Keratinocyte (primary cell): ENCODE measurements around the gene NDRG3. TPM values are rescaled to one million over a fixed set of nuclear protein-coding genes. Genes with fewer than 3 reads are reported as not detected.

ENCODE experiments used
- DNase-seq: peaks from one replicate; pipeline ENCODE4 v3.0.0-alpha.2; 2011; ENCODE audit warnings: low read depth, missing footprints, low spot score
- FAIRE-seq: peaks from 2 replicates; lab custom pipeline; 2011; peaks lifted over from hg19 to GRCh38; lab: Jason Lieb, UNC
- H2AFZ ChIP-seq: 2 replicates; pipeline ENCODE4 v1.6.0; 2012; ENCODE audit warnings: low read length, control low read depth, inconsistent platforms; ENCODE audit not compliant: control insufficient read depth
- H3K27ac ChIP-seq: 2 replicates; pipeline ENCODE4 v1.5.1; 2011; ENCODE audit warnings: low read length; ENCODE audit not compliant: control insufficient read depth, insufficient read depth
- H3K27me3 ChIP-seq: 3 replicates; pipeline ENCODE4 v1.6.0; 2011; ENCODE audit warnings: low read length; ENCODE audit not compliant: control insufficient read depth, insufficient read depth; ENCODE audit errors: extremely low read depth
- H3K36me3 ChIP-seq, 2 experiments: 2 replicates in 1 of 2; 3 replicates in 1 of 2; pipeline ENCODE4 v1.5.1; 2011; ENCODE audit warnings: low read length in 2 of 2, mild to moderate bottlenecking in 1 of 2; ENCODE audit not compliant: control insufficient read depth in 2 of 2, insufficient read depth in 2 of 2; ENCODE audit errors: extremely low read depth in 1 of 2
- H3K4me1 ChIP-seq: 3 replicates; pipeline ENCODE4 v1.5.1; 2011; ENCODE audit warnings: low read length; ENCODE audit not compliant: control insufficient read depth, insufficient read depth; ENCODE audit errors: extremely low read depth
- H3K4me2 ChIP-seq: 3 replicates; pipeline ENCODE4 v1.6.0; 2011; ENCODE audit warnings: low read depth, low read length; ENCODE audit not compliant: control insufficient read depth, insufficient read depth; ENCODE audit errors: extremely low read depth
- H3K4me3 ChIP-seq, 3 experiments: fragments of 200-600 bp in 1 of 3; sonication (generic) in 1 of 3; 2 replicates in 2 of 3; 3 replicates in 1 of 3; pipeline ENCODE4 v1.5.1; 2011 to 2016; ENCODE audit warnings: low read length in 3 of 3, mild to moderate bottlenecking in 3 of 3, control low read depth in 2 of 3, inconsistent platforms in 1 of 3, low read depth in 1 of 3, mixed read lengths in 1 of 3, mixed run types in 1 of 3, moderate library complexity in 1 of 3; ENCODE audit not compliant: control insufficient read depth in 2 of 3, insufficient read depth in 2 of 3; ENCODE audit errors: extremely low read depth in 1 of 3
- H3K79me2 ChIP-seq: 2 replicates; pipeline ENCODE4 v1.6.0; 2012; ENCODE audit warnings: low read length; ENCODE audit not compliant: control insufficient read depth, insufficient read depth
- H3K9ac ChIP-seq: 3 replicates; pipeline ENCODE4 v1.6.0; 2011; ENCODE audit warnings: low read length; ENCODE audit not compliant: control insufficient read depth, insufficient read depth; ENCODE audit errors: extremely low read depth
- H3K9me1 ChIP-seq: 3 replicates; pipeline ENCODE4 v1.6.0; 2011; ENCODE audit warnings: low read length; ENCODE audit not compliant: control insufficient read depth, insufficient read depth; ENCODE audit errors: extremely low read depth
- H3K9me3 ChIP-seq: 2 replicates; pipeline ENCODE4 v1.5.1; 2012; ENCODE audit warnings: low read depth, low read length; ENCODE audit not compliant: control insufficient read depth
- H4K20me1 ChIP-seq: 3 replicates; pipeline ENCODE4 v1.6.0; 2011; ENCODE audit warnings: low read length; ENCODE audit not compliant: control insufficient read depth, insufficient read depth; ENCODE audit errors: extremely low read depth
- CTCF ChIP-seq, 3 experiments: IDR thresholded peaks in 1 of 3; conservative IDR thresholded peaks in 1 of 3; optimal IDR thresholded peaks in 1 of 3; 2 replicates in 2 of 3; 3 replicates in 1 of 3; pipeline versions ENCODE3 to v1.5.1; 2011; ENCODE audit warnings: low read length in 3 of 3, mild to moderate bottlenecking in 3 of 3, moderate library complexity in 2 of 3, control low read depth in 1 of 3, inconsistent platforms in 1 of 3; ENCODE audit not compliant: insufficient read depth in 2 of 3; ENCODE audit errors: extremely low read depth in 1 of 3
- EZH2 ChIP-seq: IDR thresholded peaks from one replicate; pipeline ENCODE4 v1.6.1; 2012; ENCODE audit warnings: inconsistent platforms, mild to moderate bottlenecking, low read length, moderate library complexity
- dilution Hi-C: fragments of 300-500 bp; cut with MboI; formaldehyde crosslinking; loops from one replicate; pipeline ENCODE4 v1.7.0; 2020; ENCODE audit warnings: low sequenced_read_pairs; ENCODE audit not compliant: extremely low pct_ligation_motif_present
- polyA plus RNA-seq, 5 experiments: library from polyadenylated mRNA; depleted of rRNA in 3 of 5; stranded (reverse) in 3 of 5; stranded (forward) in 1 of 5; unstranded in 1 of 5; fragments of >200 nt; gene quantifications; 1 replicate in 1 of 5; 2 replicates in 3 of 5; 3 replicates in 1 of 5; pipeline versions ENCODE4 v1.2.1 to v1.2.3, GENCODE V29; 2011 to 2012; ENCODE audit warnings: missing spikeins in 2 of 5, low read depth in 1 of 5, low replicate concordance in 1 of 5

The NDRG3 gene
- polyA plus RNA-seq, 1 donor (not counting 4 experiments of a cell fraction or from before 2014, with no cell fraction given), result 44.1 TPM

- Histone ChIP-seq H3K27me3 (no peaks in the 10 kb centered on the region), H4K20me1 (no peaks in the 10 kb centered on the region), H3K36me3 (no peaks in the 10 kb centered on the region), H3K4me2 (no peak overlapping the region), H3K27ac (no peak overlapping the region), H3K9me1 (no peaks in the 10 kb centered on the region), H3K9ac (no peak overlapping the region), H2AFZ (no peak overlapping the region), H3K4me1 (no peaks in the 10 kb centered on the region), H3K79me2 (no peaks in the 10 kb centered on the region), H3K9me3 (no peaks in the 10 kb centered on the region), H3K4me3 (no peak overlapping the region)
- no peak for TF ChIP-seq EZH2
- TF ChIP-seq CTCF (optimal IDR thresholded peaks at IDR 0.05 in 1 of 3, IDR thresholded peaks at IDR 0.05 in 1 of 3, conservative IDR thresholded peaks at IDR 0.05 in 1 of 3; ENCODE audit: extremely low read depth in 1 of 3, insufficient read depth in 2 of 3, low read length in 3 of 3), result no peak
- no peak for DNase-seq
- dilution Hi-C loops, result no loop called here
- FAIRE-seq, result no peak
These were observed 113.2 kb downstream of the NDRG3 start for GRCh38 chr20:36632487-36633284.

- FAIRE-seq, result no peak
- Histone ChIP-seq H4K20me1 (no peaks in the 10 kb centered on the region), H3K9me3 (no peaks in the 10 kb centered on the region), H3K4me1 (no peaks in the 10 kb centered on the region), H3K9ac (no peak overlapping the region), H3K27ac (no peak overlapping the region), H3K4me2 (no peak overlapping the region), H3K9me1 (no peaks in the 10 kb centered on the region), H3K27me3 (no peaks in the 10 kb centered on the region), H3K4me3 (no peak overlapping the region), H3K36me3 (no peaks in the 10 kb centered on the region), H2AFZ (no peak overlapping the region), H3K79me2 (no peaks in the 10 kb centered on the region)
- no peak for TF ChIP-seq EZH2
- TF ChIP-seq CTCF (optimal IDR thresholded peaks at IDR 0.05 in 1 of 3, IDR thresholded peaks at IDR 0.05 in 1 of 3, conservative IDR thresholded peaks at IDR 0.05 in 1 of 3; ENCODE audit: extremely low read depth in 1 of 3, insufficient read depth in 2 of 3, low read length in 3 of 3), result no peak
- dilution Hi-C loops, result no loop called here
- DNase-seq, result no peak
These were observed 113.8 kb downstream of the NDRG3 start for GRCh38 chr20:36632147-36632486.
